ENCODE results near the gene HOXD11.

Gene HOXD11

DNA sequence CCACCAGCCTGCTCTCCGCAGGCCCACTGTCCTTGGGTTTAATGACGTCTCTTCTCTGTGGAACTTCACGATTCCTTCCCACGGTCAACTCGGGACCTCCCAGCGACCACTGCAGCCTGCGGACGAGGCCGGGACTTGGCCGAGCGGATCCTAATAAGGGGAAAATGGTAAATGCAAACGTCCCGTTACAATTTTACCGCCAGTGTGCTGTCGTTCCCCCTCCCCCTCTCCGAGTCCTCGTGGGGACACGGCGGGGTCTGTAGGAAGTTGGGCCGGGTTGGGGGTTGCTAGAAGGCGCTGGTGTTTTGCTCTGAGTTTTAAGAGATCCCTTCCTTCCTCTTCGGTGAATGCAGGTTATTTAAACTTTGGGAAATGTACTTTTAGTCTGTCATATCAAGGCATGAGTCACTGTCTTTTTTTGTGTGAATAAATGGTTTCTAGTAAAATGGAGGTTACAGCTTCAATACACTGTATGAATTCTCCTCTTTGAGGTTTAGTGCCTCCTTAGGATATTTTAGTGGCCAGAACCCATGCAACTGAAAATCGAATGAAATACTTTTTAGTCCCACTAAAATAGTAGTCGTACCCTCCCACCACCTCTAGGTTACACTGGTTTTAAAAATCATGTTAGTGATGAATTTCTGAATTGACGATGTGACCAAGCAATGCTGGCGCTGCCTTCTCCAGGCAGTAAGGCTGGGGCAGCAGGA, 2.3 kb downstream of the HOXD11 start:
- no peak for DNase-seq

DNA sequence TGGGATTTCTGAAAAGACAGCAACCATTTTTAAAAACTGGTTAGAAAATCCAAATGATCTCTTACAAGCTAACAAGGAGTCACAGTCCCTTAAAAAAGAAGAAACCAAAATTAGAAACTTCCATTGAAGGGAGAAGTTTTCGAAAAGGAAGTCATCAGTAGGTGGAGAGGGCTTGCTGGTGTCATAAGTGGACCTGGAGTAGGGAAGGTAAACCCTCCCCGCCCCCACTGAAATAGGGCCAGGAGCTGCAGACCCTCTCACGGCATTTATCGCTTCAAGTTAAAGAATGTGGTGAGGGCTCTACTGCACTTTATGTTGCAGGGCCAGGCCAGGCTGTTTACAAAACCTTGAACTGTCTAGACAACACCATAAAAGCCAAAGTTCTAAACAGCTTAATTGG, 2.9 kb downstream of the HOXD11 start:
- no peak for DNase-seq

- DNase-seq, result no peak
These were observed 3.6 kb downstream of the HOXD11 start for GRCh38 chr2:176110415-176111308.

GRCh38 chr2:176111309-176111663, 4.2 kb downstream of the HOXD11 start:
- DNase-seq, result no peak

DNA sequence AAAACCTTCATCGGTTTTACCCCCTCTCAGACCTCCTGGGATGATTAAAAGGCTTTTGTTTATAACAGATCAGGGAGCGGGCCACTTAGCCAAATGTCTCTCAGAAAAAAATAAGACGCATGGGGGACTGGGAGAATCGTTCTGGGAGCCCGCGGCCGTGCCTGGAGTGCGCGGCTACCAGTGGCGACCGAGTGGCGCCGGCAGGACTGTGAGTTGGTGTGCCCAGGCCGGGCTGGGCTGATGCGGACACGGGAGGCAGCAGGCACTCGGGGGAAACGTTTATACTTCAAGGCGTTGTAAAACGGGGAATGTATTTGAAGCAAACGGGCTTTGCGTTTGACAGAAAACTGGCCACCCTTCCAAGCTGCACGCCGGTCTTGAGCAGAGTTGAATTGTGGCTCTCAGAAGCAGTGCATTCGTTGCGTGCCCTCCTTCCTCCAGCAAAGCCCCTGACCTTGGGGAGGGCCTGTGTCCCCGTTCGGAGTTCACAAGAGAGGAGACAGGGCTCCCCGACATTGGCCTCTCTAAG, 4.8 kb downstream of the HOXD11 start:
- no peak for DNase-seq

- no peak for DNase-seq
These were observed 5.6 kb downstream of the HOXD11 start for GRCh38 chr2:176112375-176113302.

DNA sequence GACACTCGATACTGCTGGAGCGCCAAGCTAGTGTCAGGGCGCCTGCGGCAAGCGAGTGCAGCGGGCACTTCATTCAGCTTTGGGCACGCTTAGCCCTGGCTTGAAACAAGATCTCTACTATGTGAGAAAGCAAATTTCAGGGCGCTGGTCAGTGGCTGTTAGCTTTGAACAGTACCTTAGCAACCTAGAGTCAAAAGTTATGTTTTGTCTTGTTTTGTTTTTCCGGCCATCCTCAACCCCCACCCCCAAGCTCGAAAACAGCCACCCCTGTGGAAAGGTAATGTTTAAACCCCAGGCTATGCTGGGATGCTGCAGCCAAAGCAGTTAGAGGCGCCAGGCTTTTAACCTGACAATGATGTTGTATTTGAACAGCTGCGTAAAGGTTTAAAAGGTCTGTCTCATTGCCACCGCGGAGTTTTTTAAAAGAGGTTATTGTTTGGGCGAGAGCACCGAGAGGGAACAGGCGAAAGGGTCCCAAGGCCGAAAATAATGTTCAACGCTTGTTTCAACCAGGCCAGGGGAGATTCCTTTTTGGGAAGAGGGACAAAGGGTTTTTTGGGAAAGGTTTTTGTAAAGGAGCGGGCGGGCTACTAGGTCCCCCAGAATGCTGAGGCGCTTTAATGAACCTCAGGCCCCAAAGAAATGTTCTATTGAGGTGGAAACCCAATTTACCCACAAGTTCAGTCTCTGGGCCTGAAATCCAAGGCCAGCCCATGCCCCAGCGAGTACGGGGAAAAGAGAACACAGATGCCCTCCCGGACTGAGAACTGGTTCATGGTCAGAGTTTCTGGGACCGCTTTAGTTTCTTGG, 7.2 kb downstream of the HOXD11 start:
- DNase-seq, result no peak

DNA sequence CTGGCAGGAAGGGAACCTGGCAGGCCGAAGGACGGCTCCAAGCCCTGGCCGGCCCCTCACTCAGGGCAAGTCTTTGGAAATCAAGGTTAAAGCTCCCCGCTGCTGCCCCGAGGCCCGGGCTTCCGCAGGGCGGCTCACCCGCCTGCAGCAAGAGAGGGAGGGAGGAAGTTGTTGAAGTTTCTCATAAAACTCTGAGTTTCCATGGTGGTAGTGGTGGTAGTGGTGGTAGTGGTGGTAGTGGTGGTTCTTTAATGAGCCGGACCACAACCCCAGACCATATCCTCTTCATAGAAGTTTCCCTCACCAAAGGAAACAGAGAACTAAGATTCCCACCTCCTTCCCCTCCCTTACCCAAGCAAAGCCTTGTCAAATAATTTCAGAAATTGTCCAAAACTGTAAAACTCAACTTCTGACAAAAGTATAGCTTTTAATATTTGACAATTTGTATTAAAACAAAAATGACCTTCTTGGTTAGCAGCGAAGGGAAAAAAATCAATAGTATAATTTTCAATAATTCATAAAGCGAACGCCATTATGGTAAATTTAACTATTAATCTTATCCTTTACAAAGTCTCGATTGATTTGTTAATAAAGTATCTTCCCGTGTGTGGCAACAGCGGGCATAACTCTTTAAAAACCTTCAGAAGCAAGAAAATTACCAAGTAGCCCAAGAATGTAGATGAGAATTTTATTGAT, 8.0 kb downstream of the HOXD11 start:
- DNase-seq, result no peak

DNA sequence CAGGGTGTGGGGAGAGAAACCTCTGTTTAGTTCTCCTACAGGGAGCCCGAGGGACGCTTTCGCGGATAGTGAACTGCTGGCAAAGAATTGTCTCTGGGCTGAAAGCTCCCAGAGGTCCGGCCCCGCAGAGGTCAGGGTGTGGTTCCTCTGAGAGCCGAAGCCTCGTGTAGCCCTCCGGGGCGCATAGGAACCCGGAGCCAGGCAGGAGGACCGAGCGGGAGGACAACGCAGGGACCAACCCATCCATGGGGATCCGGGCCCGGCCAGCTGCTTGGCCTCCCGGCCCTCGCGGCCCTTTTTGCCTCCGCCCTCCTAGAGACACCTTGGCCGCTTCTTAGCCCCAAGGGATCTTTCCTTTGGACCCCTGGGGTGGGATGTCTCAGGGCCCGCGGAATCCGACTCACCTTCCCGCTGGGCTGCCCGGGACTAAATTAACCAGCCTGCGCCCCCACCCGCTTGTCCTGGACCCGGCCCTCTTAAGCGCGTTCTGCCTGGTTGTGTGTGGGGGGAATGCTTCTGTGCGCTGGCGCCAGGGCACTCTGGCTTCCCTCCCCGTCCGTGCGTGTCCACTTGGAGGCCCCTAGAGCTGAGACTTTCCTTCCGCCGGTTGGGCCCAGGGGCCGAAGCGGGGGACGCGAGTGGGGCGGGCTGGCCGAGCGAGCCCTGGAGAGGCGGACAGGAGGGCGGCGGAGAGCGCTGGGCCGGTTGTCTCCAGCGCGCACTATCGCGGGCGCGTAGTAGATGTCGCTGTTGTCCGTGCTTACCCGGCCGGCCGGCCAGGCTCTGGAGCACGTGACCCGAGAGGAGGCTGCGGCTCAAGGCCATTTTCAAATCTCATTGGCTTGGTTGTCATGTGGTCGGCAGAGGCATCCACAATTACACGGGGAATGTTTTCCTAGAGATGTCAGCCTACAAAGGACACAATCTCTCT, 9.1 kb downstream of the HOXD11 start, which contains the start of gene HOXD10:
TSS of gene HOXD10 (plus strand) at position 896 of the 931 bp plus-strand sequence. CDS start 56 bp downstream, outside the sequence.
- DNase-seq, result no peak

- no peak for DNase-seq
These were observed 10.2 kb downstream of the HOXD11 start for GRCh38 chr2:176117162-176117822.

- no peak for DNase-seq
These were observed 10.8 kb downstream of the HOXD11 start for GRCh38 chr2:176117823-176118371.

DNA sequence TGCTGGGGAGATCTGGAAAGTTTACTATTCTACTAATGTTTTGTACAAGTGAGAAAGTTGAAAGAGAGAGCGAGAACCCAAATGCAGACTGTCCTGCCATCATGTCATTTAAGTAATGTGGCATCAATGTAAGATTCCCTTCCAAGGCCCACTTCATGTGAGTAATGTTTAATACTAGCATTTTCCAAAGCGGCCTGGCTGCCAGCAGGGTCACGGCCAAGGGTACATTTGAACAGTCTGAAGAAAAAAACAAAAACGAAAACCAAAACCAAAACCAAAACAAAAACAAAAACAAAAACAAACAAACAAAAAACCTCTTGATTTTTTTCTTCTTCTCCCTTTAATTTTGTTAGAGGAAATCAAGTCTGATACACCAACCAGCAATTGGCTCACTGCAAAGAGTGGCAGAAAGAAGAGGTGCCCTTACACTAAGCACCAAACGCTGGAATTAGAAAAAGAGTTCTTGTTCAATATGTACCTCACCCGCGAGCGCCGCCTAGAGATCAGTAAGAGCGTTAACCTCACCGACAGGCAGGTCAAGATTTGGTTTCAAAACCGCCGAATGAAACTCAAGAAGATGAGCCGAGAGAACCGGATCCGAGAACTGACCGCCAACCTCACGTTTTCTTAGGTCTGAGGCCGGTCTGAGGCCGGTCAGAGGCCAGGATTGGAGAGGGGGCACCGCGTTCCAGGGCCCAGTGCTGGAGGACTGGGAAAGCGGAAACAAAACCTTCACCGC, 11.7 kb downstream of the HOXD11 start:
- DNase-seq, result no peak

DNA sequence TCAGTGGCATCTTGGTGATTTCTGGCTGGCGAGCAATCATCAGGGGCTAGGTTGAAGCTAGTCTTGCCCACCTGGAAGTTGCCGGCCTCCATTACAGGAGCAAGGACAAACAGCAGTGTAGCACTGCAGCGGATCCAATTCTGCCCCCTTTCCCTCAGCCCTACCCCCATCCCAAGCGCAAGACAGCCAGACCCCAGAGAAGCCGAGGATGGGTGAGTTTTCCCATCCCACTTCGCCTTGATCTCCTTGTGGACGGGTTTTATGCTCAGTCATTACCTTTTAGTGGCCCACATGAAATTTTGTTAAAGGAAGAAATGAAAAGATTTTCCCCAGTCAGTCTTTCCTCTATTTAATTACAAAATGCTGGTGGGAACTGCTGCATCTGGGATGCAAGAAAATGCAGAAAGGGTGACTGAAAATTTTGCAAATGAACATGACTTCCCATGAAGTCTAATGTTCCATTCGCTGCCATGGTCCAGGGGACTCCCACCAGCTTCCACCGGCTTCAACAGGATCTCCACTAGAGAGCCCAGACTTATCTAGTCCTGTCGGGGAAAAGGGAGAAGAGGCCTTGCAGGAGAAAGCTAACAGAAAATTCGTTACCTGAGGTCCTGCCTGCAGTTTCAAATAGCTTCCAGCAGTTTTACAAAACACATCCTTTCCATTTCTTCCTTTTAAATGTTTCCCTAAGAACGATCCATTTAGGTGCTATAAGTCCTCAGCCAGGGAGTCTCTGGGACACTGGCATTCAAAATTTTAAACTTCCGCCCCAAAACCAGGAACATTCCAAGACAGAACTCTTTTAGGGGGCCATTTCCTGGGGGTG, 13.5 kb downstream of the HOXD11 start:
- DNase-seq, result no peak

DNA sequence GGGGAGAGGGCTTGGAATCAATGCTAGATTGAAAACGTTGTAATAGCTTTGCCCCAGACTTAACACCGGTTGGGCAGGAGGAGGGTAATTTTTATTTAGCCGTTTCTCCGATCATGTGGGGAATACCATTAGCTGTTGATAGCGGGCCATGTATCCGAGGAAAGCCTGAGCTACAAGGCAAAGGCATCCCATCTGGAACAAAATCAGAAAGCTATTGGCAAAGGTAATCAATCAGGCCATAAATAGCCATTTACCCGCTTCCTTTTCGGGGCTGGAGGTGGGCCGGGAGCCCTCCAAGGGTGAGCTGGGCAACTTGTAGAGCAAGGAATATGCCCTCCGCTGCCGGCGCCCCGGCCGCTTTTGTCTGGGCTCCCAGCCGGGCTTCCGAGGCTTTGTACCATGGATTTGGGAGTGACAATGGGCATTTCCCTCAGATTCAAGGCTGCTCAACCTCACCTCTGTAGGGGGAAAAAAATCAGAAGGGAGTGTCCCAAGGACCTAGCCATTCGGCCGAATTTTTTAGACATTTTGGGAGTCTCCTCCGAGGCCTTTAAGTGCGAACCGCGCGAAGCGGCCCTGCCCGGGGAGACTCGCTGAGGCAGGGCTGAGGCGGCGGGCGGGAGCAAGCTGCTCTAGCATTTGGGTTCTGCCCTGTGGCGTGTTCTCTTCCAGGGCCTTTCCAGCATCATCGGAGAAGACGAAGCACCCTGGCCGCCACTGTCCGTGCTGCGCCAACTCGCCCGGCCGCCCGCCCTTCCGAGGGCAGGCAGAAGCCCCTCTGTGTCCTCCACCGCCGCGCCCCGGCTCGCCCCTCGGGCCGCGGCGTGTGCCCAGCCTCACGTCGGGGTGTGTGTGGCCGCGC, 14.3 kb downstream of the HOXD11 start:
- DNase-seq, result no peak

GRCh38 chr2:176122052-176122682, 15.1 kb downstream of the HOXD11 start:
- no peak for DNase-seq

Data from CD4-positive, alpha-beta T cell treated with Interleukin-12 subunit alpha and Interleukin-12 subunit beta, for 1 hour (primary cell).